GM03348 (cell line): Measurements from ENCODE around the gene MACF1.
"Not testable (repeated sequence)": the region's sequence is repeated elsewhere in the genome, so short reads cannot be mapped to it uniquely, and the experiment has no call there.

Experiments used
- DNase-seq: peaks from one replicate; pipeline ENCODE4 v3.0.0; 2012; ENCODE audit warnings: low spot score

The MACF1 gene

GRCh38 chr1:39494671-39495410, 290.3 kb downstream of the MACF1 start:
- no peak for DNase-seq

- not testable (repeated sequence) for DNase-seq
Measured at GRCh38 chr1:39496520-39496919, 292.0 kb downstream of the MACF1 start.

DNA sequence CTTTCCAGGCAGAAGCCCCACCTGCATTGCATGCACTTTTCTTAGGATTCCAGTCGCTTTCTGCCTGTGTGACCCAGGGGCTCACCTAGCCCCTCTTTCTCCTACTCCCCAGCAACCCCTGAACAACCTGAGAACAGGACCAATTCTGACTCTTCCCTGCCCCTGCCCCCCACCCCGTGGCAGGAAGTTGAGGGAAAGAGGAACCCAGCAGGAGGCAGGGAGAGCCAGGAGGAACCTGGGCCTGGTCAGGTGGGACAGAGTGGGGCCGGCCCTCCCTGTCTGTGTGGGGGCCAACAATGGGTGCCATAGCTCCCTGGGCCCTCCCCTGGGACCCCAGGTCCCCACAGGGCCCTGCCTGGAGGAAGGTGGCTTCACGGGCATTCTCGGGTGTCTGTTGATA, 293.1 kb downstream of the MACF1 start:
- no peak for DNase-seq

DNA sequence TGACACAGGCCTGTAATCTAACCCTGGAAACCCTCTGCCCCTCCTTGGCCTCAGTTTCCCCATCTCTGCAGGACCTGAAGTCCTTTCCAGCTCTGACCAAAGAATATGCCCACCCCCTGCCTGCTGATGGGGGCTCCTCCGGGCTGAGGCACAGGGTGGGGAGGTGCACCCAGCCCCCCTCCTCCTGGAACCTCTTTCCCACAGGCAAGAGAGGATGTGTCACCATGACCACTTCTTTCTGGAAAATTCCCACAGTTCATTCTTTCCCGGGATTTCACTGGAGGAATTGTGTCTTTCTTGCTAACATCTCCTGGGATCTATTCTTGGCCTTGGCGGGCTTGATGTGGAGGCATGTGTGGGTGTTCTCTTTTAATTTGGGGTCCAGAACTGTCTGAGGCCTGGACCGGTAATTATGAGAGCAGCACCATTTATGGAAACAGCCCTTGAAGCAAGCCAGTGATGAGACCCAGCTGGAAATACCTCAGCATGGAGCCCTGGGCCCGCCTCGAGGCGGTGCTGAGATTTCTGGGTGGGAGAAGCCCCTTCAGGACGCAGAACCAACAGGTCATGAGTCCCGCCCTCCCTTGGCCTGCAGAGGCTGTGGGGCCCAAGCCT, 293.7 kb downstream of the MACF1 start:
- DNase-seq, result not testable (repeated sequence)

- not testable (repeated sequence) for DNase-seq
Measured at GRCh38 chr1:39498821-39499220, 294.3 kb downstream of the MACF1 start.

GRCh38 chr1:39499668-39500067, 295.2 kb downstream of the MACF1 start:
- no peak for DNase-seq

DNA sequence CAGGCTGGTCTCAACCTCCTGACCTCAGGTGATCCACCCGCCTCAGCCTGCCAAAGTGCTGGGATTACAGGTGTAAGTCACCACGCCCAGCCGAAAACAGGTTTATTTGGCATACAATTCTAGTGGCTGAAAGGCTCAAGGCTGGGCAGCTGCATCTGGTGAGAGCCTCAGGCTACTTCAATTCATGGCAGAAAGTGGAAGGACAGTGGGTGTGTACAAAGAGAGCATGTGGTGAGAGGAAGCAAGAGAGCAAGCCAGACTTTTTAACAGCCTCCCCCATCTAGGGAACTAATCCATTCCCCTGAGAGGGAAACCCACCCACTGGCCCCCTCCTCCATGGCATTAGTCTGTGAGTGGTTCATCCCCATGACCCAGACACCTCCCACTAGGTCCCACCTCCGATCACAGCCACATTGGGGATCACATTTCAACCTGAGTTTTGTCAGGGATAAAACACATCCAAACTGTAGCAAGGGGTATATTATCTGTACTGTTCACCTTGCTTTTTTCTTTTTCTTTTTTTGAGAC, 296.4 kb downstream of the MACF1 start:
- no peak for DNase-seq

DNA sequence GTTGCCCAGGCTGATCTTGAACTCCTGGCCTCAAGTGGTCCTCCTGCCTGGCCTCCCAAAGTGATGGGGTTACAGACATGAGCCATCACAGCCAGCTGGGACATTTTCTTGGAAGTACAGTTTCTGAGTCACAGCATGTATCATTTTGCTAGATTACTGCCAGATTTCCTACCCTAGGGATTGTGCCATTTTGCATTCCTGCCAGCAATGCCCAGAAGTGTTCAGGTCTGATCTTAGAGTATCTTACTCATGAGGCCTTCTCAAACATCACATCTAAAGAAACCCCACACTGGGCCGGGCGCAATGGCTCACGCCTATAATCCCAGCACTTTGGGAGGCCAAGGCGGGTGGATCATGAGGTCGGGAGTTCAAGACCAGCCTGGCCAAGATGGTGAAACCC, 297.2 kb downstream of the MACF1 start:
- no peak for DNase-seq

GRCh38 chr1:39504436-39504835, 299.9 kb downstream of the MACF1 start:
- not testable (repeated sequence) for DNase-seq

DNA sequence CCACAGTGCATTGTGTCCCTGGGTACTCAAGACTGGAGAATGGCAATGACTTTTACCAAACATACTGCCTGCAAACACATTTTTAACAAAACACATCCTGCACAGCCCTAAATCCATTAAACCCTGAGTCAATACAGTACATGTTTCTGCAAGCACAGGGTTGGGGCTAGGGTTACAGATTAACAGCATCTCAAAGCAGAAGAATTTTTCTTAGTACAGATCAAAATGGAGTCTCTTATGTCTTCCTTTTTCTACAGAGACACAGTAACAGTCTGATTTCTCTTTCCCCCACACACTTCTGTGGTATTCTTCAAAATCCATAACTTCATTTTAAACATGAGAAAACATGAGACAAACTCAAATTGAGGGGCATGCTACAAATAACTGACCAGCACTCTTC, 300.8 kb downstream of the MACF1 start:
- DNase-seq, result no peak

DNA sequence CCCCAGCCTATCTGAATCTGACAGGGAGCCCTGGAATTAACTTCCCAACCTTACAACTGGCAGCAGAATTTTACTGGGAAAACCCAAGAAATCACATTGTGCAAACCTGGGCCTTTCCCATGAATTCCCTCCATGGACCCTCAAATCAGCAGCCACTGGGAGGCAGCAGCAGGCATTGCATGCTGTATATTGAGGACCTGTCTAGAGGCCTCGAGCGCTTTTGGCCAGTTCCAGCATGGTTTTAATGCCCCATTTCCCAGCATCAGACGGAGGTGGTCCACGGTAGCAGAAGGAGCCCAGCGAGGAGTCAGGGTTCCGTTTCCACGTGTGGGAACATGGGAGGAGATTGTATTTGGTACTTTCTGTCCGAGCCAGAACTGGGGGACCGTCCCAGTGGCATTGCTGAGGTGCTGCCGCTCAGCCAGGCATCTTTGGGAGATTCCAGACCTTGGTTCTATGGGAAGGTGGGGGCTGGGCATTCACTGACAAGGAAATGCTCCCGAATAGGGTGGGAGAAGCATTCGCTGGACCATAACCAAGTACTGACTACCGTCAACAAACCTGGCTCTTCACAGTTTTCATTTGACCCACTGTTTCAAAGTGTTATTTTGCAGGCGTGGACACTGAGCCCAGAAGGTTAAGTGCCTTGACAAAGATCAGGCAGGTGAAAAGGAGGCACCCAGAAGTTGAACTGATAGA, 302.9 kb downstream of the MACF1 start:
- no peak for DNase-seq

DNA sequence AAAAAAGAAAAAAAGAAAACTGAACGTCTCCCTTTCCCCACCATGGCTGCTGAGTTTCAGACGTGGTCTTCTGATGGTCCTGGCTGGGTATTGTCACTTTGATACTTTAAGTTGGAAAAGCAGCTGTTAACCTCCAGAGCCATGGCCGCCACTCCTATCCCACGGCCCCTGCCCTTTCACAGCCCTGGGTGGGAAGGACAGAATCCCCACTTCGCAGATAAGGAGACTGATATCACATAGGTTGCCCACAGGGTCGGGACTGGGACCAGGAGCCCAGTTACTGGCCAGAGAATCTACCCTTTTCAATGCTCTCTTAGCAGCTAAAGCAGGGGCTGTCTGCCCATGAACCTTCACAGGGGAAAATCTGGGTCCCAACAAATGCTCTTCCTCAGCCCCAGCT, 303.8 kb downstream of the MACF1 start:
- no peak for DNase-seq

- DNase-seq, result no peak
Measured at GRCh38 chr1:39508857-39509305, 304.4 kb downstream of the MACF1 start.

DNA sequence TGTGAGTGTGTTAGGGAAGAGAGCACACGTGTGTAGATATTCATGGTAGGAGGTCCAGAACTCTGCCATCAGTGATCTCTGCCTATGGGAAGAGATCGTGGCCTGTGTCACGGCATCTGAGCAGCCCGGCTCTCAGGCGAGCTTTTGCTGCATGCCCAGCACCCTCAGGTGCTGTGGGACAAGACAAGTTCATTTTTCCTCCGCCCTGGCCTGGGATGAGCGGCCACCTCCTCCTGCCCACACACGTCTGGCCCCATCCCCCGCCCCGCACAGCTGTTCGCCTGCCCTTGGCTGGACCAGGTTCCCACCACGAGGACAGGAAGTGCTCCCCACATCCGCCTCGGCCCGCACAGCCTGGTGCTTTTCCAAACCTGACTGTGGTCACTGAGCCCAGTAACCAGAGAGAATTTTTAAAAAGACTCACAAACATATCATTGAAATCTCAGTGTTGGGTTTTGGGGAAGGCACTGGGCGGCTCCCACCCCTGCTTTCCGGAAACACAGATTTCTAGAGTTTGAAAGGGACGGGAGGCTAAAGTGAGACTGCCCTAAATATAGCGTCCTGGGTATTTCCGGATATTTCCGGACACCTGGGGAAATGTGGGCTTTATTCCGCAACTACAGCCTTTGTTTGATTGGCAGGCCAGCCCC, 305.0 kb downstream of the MACF1 start:
- no peak for DNase-seq

- not testable (repeated sequence) for DNase-seq
Measured at GRCh38 chr1:39510570-39511186, 306.2 kb downstream of the MACF1 start.

- DNase-seq, result not testable (repeated sequence)
Measured at GRCh38 chr1:39511477-39511876, 307.0 kb downstream of the MACF1 start.

DNA sequence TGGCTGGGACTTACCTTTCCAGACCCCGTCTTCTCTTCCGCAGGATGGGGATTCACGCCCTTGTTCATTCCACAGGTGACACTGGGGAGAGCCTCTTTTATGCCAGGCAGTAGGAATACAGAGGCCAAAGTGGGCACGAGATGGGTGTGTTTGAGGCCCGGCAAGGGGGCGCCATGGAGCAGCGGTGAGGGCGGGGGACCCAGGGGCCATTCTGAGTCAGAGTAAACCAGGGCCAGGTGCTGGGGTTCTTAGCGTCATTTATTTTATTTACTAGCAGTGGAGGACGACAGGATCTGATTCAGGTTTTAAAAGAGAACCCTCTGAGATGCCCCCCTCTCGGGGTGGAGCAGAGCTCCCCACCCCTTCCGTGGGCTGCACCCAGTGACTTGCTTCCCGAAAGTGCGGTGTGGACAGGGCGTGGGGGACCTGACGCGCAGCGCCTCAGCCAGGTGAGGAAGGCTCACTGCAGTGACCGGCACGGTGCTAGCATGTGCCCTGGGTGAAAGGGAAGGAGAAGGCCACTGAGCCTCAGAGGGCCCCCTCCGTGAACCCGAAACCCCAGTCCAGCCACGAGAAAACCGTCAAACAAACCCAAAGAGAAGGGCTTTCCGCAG, 307.8 kb downstream of the MACF1 start:
- DNase-seq, result not testable (repeated sequence)

DNA sequence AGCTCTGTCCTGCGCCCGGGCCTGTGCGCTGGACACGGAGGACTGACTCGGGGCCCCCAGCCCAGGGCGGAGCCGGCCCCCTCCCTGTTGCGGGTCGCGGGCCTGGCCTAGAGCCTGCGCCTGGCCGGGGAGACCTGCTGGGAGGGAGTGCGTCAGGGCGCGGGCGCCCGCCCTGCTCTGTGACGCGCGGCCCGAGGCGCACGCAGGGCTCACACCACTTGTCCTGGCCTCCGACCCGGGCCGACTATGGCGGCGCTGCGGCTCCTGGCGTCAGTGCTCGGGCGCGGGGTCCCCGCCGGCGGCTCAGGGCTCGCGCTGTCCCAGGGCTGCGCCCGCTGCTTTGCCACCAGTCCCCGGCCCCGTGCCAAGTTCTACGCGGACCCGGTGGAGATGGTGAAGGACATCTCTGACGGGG, 310.2 kb downstream of the MACF1 start:
- DNase-seq, result not testable (repeated sequence)

DNA sequence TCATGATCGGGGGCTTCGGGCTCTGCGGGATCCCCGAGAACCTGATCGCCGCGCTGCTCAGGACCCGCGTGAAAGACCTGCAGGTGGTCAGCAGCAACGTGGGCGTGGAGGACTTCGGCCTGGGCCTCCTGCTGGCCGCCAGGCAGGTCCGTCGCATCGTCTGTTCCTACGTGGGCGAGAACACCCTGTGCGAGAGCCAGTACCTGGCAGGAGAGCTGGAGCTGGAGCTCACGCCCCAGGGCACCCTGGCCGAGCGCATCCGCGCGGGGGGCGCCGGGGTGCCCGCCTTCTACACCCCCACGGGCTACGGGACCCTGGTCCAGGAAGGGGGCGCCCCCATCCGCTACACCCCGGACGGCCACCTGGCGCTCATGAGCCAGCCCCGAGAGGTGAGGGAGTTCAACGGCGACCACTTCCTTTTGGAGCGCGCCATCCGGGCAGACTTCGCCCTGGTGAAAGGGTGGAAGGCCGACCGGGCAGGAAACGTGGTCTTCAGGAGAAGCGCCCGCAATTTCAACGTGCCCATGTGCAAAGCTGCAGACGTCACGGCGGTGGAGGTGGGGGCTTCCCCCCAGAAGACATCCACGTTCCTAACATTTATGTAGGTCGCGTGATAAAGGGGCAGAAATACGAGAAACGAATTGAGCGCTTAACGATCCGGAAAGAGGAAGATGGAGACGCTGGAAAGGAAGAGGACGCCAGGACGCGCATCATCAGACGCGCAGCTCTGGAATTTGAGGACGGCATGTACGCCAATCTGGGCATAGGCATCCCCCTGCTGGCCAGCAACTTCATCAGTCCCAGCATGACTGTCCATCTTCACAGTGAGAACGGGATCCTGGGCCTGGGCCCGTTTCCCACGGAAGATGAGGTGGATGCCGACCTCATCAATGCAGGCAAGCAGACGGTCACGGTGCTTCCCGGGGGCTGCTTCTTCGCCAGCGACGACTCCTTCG, 310.9 kb downstream of the MACF1 start:
- not testable (repeated sequence) for DNase-seq

- DNase-seq, result not testable (repeated sequence)
Measured at GRCh38 chr1:39516841-39517240, 312.3 kb downstream of the MACF1 start.
